OCI-LY3 (cell line): ENCODE measurements around the gene NOC4L.

Experiments used
- EZH2phosphoT487 ChIP-seq: fragments of 200-600 bp; shearing (Covaris generic); IDR thresholded peaks from 2 replicates; pipeline ENCODE4 v1.6.1; 2018; ENCODE audit warnings: antibody characterized with exemption, mixed run types, low read depth
- TF ChIP-seq, protein P1 (sequence below): fragments of 200-600, 300-600 bp; sonication (generic); IDR thresholded peaks from 2 replicates; pipeline ENCODE4 v1.5.1; 2014; ENCODE audit warnings: antibody characterized with exemption, low read length, low read depth

DNA sequence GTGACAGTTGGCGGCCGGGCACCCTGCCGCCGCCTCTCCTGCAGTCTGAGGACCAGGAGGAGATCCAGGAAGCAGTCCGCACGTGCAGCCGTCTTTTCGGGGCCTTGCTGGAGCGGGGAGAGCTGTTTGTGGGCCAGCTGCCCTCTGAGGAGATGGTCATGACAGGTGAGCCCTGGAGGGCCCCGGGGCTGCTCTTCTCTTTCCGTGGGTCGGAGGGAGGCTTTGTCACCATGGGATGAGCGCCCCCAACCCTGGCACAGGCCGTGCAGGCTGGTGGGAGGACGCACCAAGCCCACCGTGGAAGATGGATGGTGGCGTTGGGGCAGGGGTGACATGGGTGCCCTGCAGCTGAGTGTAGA, 532 bp downstream of the NOC4L start:
- TF ChIP-seq, protein P1, sequence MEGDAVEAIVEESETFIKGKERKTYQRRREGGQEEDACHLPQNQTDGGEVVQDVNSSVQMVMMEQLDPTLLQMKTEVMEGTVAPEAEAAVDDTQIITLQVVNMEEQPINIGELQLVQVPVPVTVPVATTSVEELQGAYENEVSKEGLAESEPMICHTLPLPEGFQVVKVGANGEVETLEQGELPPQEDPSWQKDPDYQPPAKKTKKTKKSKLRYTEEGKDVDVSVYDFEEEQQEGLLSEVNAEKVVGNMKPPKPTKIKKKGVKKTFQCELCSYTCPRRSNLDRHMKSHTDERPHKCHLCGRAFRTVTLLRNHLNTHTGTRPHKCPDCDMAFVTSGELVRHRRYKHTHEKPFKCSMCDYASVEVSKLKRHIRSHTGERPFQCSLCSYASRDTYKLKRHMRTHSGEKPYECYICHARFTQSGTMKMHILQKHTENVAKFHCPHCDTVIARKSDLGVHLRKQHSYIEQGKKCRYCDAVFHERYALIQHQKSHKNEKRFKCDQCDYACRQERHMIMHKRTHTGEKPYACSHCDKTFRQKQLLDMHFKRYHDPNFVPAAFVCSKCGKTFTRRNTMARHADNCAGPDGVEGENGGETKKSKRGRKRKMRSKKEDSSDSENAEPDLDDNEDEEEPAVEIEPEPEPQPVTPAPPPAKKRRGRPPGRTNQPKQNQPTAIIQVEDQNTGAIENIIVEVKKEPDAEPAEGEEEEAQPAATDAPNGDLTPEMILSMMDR, result no peak
- TF ChIP-seq EZH2phosphoT487, result no peak
